B cell (primary cell): ENCODE data around the gene CETP. TPM values are rescaled to one million over a fixed set of nuclear protein-coding genes. Genes with fewer than 3 reads are reported as not detected.
A peak's percentile ranks its signal among the peaks of the same experiment; 100 is the strongest.

Experiments used
- ATAC-seq: fragments of 200-7000 bp; cut with Tn5 transposase; one replicate; pipeline ENCODE4 v1.10.0; 2021; ENCODE audit warnings: low read depth, mild to moderate bottlenecking, moderate number of reproducible peaks, moderate library complexity
- CTCF ChIA-PET: fragments of 350-600 bp; sonication (Branson Sonifier 250); formaldehyde crosslinking; loops from one replicate; lab custom pipeline; 2021; ENCODE audit warnings: antibody characterized with exemption, inconsistent platforms; lab: Charles Lee
- POLR2A ChIA-PET: fragments of 350-600 bp; sonication (Branson Sonifier 250); formaldehyde crosslinking; loops from one replicate; lab custom pipeline; 2021; ENCODE audit warnings: antibody characterized with exemption; lab: Charles Lee
- DNase-seq: peaks from one replicate; pipeline ENCODE4 v3.0.0; 2013
- H2AFZ ChIP-seq: 2 replicates; pipeline ENCODE4 v1.6.1; 2012; ENCODE audit warnings: mild to moderate bottlenecking, low read depth, low read length; ENCODE audit not compliant: insufficient read depth, poor library complexity, severe bottlenecking
- H3K27ac ChIP-seq, 2 donors: 1 replicate in 1 of 2; 2 replicates in 1 of 2; pipeline ENCODE4 v1.5.1; 2012 to 2013; ENCODE audit warnings: low read length in 2 of 2, mild to moderate bottlenecking in 2 of 2, moderate library complexity in 1 of 2
- H3K27me3 ChIP-seq, 4 experiments: fragments of 200-600 bp in 1 of 4; sonication (generic) in 1 of 4; replicated peaks in 1 of 4; 1 replicate in 2 of 4; 2 replicates in 2 of 4; pipeline versions ENCODE4 v1.6.1 to v1.7.0; 2013 to 2016; ENCODE audit warnings: low read length in 3 of 4, mild to moderate bottlenecking in 2 of 4, mixed read lengths in 1 of 4, moderate library complexity in 1 of 4; ENCODE audit not compliant: insufficient read depth in 4 of 4, control insufficient read depth in 3 of 4; ENCODE audit errors: control extremely low read depth in 1 of 4
- H3K36me3 ChIP-seq, 2 experiments: replicated peaks in 1 of 2; 1 replicate in 1 of 2; 2 replicates in 1 of 2; pipeline versions ENCODE4 v1.6.1 to v1.7.1; 2013; ENCODE audit warnings: low read length in 1 of 2; ENCODE audit not compliant: insufficient read depth in 2 of 2, control insufficient read depth in 1 of 2; ENCODE audit errors: control extremely low read depth in 1 of 2, extremely low read depth in 1 of 2
- H3K4me1 ChIP-seq, 2 donors: fragments of 200-600 bp in 1 of 2; sonication (generic) in 1 of 2; 1 replicate in 1 of 2; 2 replicates in 1 of 2; pipeline versions ENCODE4 v1.5.1 to v1.6.1; 2013 to 2017; ENCODE audit warnings: low read length in 2 of 2; ENCODE audit not compliant: control insufficient read depth in 2 of 2, insufficient read depth in 2 of 2
- H3K4me2 ChIP-seq: replicated peaks from 2 replicates; pipeline ENCODE3; 2012; ENCODE audit warnings: mild to moderate bottlenecking, low read depth, low read length; ENCODE audit not compliant: poor library complexity, severe bottlenecking
- H3K4me3 ChIP-seq, 5 experiments: fragments of 200-600 bp in 1 of 5; sonication (generic) in 1 of 5; 1 replicate in 3 of 5; 2 replicates in 2 of 5; pipeline versions ENCODE4 v1.5.1 to v1.7.0; 2011 to 2016; ENCODE audit warnings: low read length in 4 of 5, mild to moderate bottlenecking in 4 of 5, low read depth in 2 of 5, control low read depth in 1 of 5, moderate library complexity in 1 of 5; ENCODE audit not compliant: insufficient read depth in 1 of 5; ENCODE audit errors: control extremely low read depth in 1 of 5, extremely low read depth in 1 of 5
- H3K79me2 ChIP-seq: fragments of 200-600 bp; sonication (generic); one replicate; pipeline ENCODE4 v1.6.0; 2016; ENCODE audit warnings: low read length; ENCODE audit not compliant: control insufficient read depth, insufficient read depth
- H3K9ac ChIP-seq: fragments of 200-600 bp; sonication (generic); 2 replicates; pipeline ENCODE4 v1.6.1; 2017; ENCODE audit warnings: mild to moderate bottlenecking, low read length, moderate library complexity
- H3K9me3 ChIP-seq, 3 donors: one replicate each; pipeline versions ENCODE4 v1.6.1 to v1.7.1; 2013; ENCODE audit warnings: low read length in 2 of 3; ENCODE audit not compliant: control insufficient read depth in 2 of 3, insufficient read depth in 1 of 3; ENCODE audit errors: control extremely low read depth in 1 of 3
- H4K20me1 ChIP-seq: 2 replicates; pipeline ENCODE4 v1.6.0; 2012; ENCODE audit warnings: mild to moderate bottlenecking, low read length; ENCODE audit not compliant: insufficient read depth, control insufficient read depth, poor library complexity, severe bottlenecking
- H3K27ac Mint-ChIP-seq: one replicate; pipeline ENCODE4 v1.8.0; 2021; ENCODE audit warnings: mixed read lengths
- H3K27me3 Mint-ChIP-seq: one replicate; pipeline ENCODE4 v1.8.0; 2021; ENCODE audit warnings: mixed read lengths
- H3K4me1 Mint-ChIP-seq: one replicate; pipeline ENCODE4 v1.8.0; 2021; ENCODE audit warnings: mixed read lengths
- H3K4me3 Mint-ChIP-seq: one replicate; pipeline ENCODE4 v1.8.0; 2021; ENCODE audit warnings: mixed read lengths
- H3K9me3 Mint-ChIP-seq: one replicate; pipeline ENCODE4 v1.8.0; 2022; ENCODE audit warnings: mixed read lengths; ENCODE audit not compliant: insufficient read depth
- CTCF ChIP-seq: fragments of 200-600 bp; IDR thresholded peaks from one replicate; pipeline ENCODE4 v1.8.0; 2022; ENCODE audit warnings: antibody characterized with exemption, mild to moderate bottlenecking
- EZH2 ChIP-seq: IDR thresholded peaks from 2 replicates; pipeline ENCODE4 v1.6.1; 2012; ENCODE audit warnings: borderline replicate concordance, low read depth, mild to moderate bottlenecking, moderate library complexity, low read length; ENCODE audit not compliant: insufficient read depth, poor library complexity, severe bottlenecking
- WGBS: methylation state at CpG from one replicate; pipeline ENCODE4 v1.1.5; 2013; ENCODE audit warnings: missing lambda C conversion rate; ENCODE audit not compliant: insufficient coverage; 5-methylcytosine and 5-hydroxymethylcytosine counted together
- intact Hi-C: fragments of 100-400 bp; cut with micrococcal nuclease; formaldehyde crosslinking; loops from one replicate; pipeline ENCODE4 v1.10.0; 2022
- polyA plus RNA-seq: library from polyadenylated mRNA; depleted of rRNA; stranded (reverse); fragments of >200 nt; gene quantifications from 2 replicates; pipeline ENCODE4 v1.2.3, GENCODE V29; 2012
- total RNA-seq, 2 donors: library from RNA; stranded (reverse); fragments of 120-200 nt in 1 of 2; gene quantifications; 1 replicate in 1 of 2; 2 replicates in 1 of 2; pipeline versions ENCODE4 v1.2.3 to v1.2.4, GENCODE V29; 2013 to 2022

Gene CETP
- total and polyA plus RNA-seq, 2 donors (not counting 1 experiment from before 2014, with no cell fraction given), result 0.18 to 1.3 TPM

- no peaks in the 10 kb centered on the region for H3K27me3 Mint-ChIP-seq
- peaks cover 18% of the 10 kb centered on the region for H4K20me1 ChIP-seq
- H3K4me1 ChIP-seq, result peaks cover 53 to 65% of the 10 kb centered on the region in 2 donors
- no peak overlapping the region for H3K4me3 ChIP-seq
- intact Hi-C loops, result no loop called here
- no peak for ATAC-seq
- ChIA-PET CTCF (interaction anchor here (1.1 to 1.5 kb wide), 5 partner anchors 12 to 51 kb away, joined by 3 to 5 read pairs (median 4); no protein-coding TSS in a partner anchor), POLR2A (interaction anchor here (0.6 kb wide), 1 partner anchor 43 kb away, joined by 5 read pairs; no protein-coding TSS in a partner anchor)
- no peak overlapping the region for H3K9ac ChIP-seq
- H2AFZ ChIP-seq, result no peak overlapping the region
- H3K9me3 Mint-ChIP-seq, result no peaks in the 10 kb centered on the region
- H3K9me3 ChIP-seq, result no peaks in the 10 kb centered on the region
- H3K79me2 ChIP-seq, result peaks cover 99% of the 10 kb centered on the region
- DNase-seq, result no peak
- TF ChIP-seq EZH2, result no peak
- TF ChIP-seq CTCF, result no peak
- H3K27me3 ChIP-seq, result no peaks in the 10 kb centered on the region
- peaks cover 0 to 23% of the 10 kb centered on the region in 2 experiments for H3K36me3 ChIP-seq
- peaks cover 83% of the 10 kb centered on the region for H3K4me1 Mint-ChIP-seq
- H3K27ac ChIP-seq, result peak overlapping the region in 1 of 2 donors; percentile 55
- peak overlapping the region; percentile 77 for H3K27ac Mint-ChIP-seq
- 84% methylated on average over 8 of the region's 12 CpGs for WGBS
- H3K4me2 ChIP-seq, result no peak overlapping the region
- peak overlapping the region; percentile 54 for H3K4me3 Mint-ChIP-seq
Measured at GRCh38 chr16:56995136-56995805, 33.5 kb downstream of the CETP start.

- TF ChIP-seq CTCF (no peak), EZH2 (no peak)
- ATAC-seq, result no peak
- no peak overlapping the region for H3K4me2 ChIP-seq
- no peak overlapping the region for H3K4me3 ChIP-seq
- CTCF ChIA-PET, result no interaction called here
- H3K27ac ChIP-seq, result peak overlapping the region in 1 of 2 donors; percentile 83
- peak overlapping the region; percentile 54 for H3K27ac Mint-ChIP-seq
- H3K9me3 ChIP-seq, result peaks cover 0 to 4% (median 0%) of the 10 kb centered on the region in 3 donors
- peaks cover 84% of the 10 kb centered on the region for H3K4me1 Mint-ChIP-seq
- peaks cover 83% of the 10 kb centered on the region for H3K79me2 ChIP-seq
- no peaks in the 10 kb centered on the region for H3K27me3 ChIP-seq
- intact Hi-C loops, result no loop called here
- POLR2A ChIA-PET, result no interaction called here
- H3K9ac ChIP-seq, result no peak overlapping the region
- peaks cover 46 to 57% of the 10 kb centered on the region in 2 donors for H3K4me1 ChIP-seq
- peaks cover 18% of the 10 kb centered on the region for H4K20me1 ChIP-seq
- peaks cover 0 to 16% of the 10 kb centered on the region in 2 experiments for H3K36me3 ChIP-seq
- H3K4me3 Mint-ChIP-seq, result no peak overlapping the region
- H3K9me3 Mint-ChIP-seq, result no peaks in the 10 kb centered on the region
- no peak for DNase-seq
- 93% methylated on average over 3 of the region's 5 CpGs for WGBS
- H3K27me3 Mint-ChIP-seq, result no peaks in the 10 kb centered on the region
- H2AFZ ChIP-seq, result no peak overlapping the region
Measured at GRCh38 chr16:56997264-56997663, 35.5 kb downstream of the CETP start.
